Measurements from ENCODE around the gene WWOX.

The WWOX gene

GRCh38 chr16:78936060-78936459 is 836.6 kb downstream of the WWOX start:
- no peak for DNase-seq

- no peak for DNase-seq
These were observed 840.1 kb downstream of the WWOX start for GRCh38 chr16:78939597-78939996.

- DNase-seq, result no peak
These were observed 843.3 kb downstream of the WWOX start for GRCh38 chr16:78942625-78943245.

GRCh38 chr16:78945336-78945735 is 845.9 kb downstream of the WWOX start:
- no peak for DNase-seq

GRCh38 chr16:78946556-78946955 is 847.1 kb downstream of the WWOX start:
- no peak for DNase-seq

GRCh38 chr16:78950768-78951167 is 851.3 kb downstream of the WWOX start:
- no peak for DNase-seq

GRCh38 chr16:78952630-78953029 is 853.2 kb downstream of the WWOX start:
- no peak for DNase-seq

- DNase-seq, result no peak
These were observed 854.1 kb downstream of the WWOX start for GRCh38 chr16:78953526-78953925.

- DNase-seq, result no peak
These were observed 855.8 kb downstream of the WWOX start for GRCh38 chr16:78955206-78955605.

- no peak for DNase-seq
These were observed 857.4 kb downstream of the WWOX start for GRCh38 chr16:78956859-78957258.

- no peak for DNase-seq
These were observed 858.1 kb downstream of the WWOX start for GRCh38 chr16:78957317-78958100.

- DNase-seq, result no peak
These were observed 862.0 kb downstream of the WWOX start for GRCh38 chr16:78961464-78961863.

GRCh38 chr16:78962457-78962929 is 863.0 kb downstream of the WWOX start:
- no peak for DNase-seq

GRCh38 chr16:78967948-78968347 is 868.5 kb downstream of the WWOX start:
- DNase-seq, result no peak

GRCh38 chr16:78969721-78970120 is 870.3 kb downstream of the WWOX start:
- no peak for DNase-seq

- DNase-seq, result no peak
These were observed 871.2 kb downstream of the WWOX start for GRCh38 chr16:78970650-78971049.

- DNase-seq, result no peak
These were observed 872.6 kb downstream of the WWOX start for GRCh38 chr16:78972006-78972405.

GRCh38 chr16:78972986-78973385 is 873.5 kb downstream of the WWOX start:
- DNase-seq, result no peak

- no peak for DNase-seq
These were observed 876.8 kb downstream of the WWOX start for GRCh38 chr16:78976212-78976611.

GRCh38 chr16:78980825-78981224 is 881.4 kb downstream of the WWOX start:
- no peak for DNase-seq

- DNase-seq, result no peak
These were observed 882.8 kb downstream of the WWOX start for GRCh38 chr16:78982096-78982744.

GRCh38 chr16:78984324-78984723 is 884.9 kb downstream of the WWOX start:
- no peak for DNase-seq

- DNase-seq, result no peak
These were observed 885.5 kb downstream of the WWOX start for GRCh38 chr16:78984887-78985464.

Data from CD4-positive, alpha-beta T cell treated with Interferon gamma for 1 hour (primary cell).